Kidney epithelial cell (primary cell): ENCODE measurements around the gene SORBS1. TPM values are rescaled to one million over a fixed set of nuclear protein-coding genes. Genes with fewer than 3 reads are reported as not detected.

Experiments
- DNase-seq: peaks from one replicate; pipeline ENCODE4 v3.0.0-alpha.2; 2010; ENCODE audit warnings: low read depth
- H3K27me3 ChIP-seq: 2 replicates; pipeline ENCODE4 v1.6.0; 2011; ENCODE audit warnings: low read length; ENCODE audit not compliant: control insufficient read depth, insufficient read depth
- H3K36me3 ChIP-seq: 2 replicates; pipeline ENCODE4 v1.5.1; 2011; ENCODE audit warnings: low read length; ENCODE audit not compliant: control insufficient read depth, insufficient read depth
- H3K4me3 ChIP-seq: 2 replicates; pipeline ENCODE4 v1.5.1; 2011; ENCODE audit warnings: low read depth, mild to moderate bottlenecking, control low read depth, low read length
- CTCF ChIP-seq: IDR thresholded peaks from 2 replicates; pipeline ENCODE4 v1.5.1; 2011; ENCODE audit warnings: mild to moderate bottlenecking, moderate library complexity, low read length, control low read depth, inconsistent platforms; ENCODE audit not compliant: insufficient read depth, poor library complexity, severe bottlenecking
- total RNA-seq: library from RNA; depleted of rRNA; stranded (reverse); fragments of >200 nt; gene quantifications from 2 replicates; pipeline ENCODE4 v1.2.3, GENCODE V29; 2015

The SORBS1 gene
- total RNA-seq, 1 donor from 2014 or later, result 4.9 TPM

DNA sequence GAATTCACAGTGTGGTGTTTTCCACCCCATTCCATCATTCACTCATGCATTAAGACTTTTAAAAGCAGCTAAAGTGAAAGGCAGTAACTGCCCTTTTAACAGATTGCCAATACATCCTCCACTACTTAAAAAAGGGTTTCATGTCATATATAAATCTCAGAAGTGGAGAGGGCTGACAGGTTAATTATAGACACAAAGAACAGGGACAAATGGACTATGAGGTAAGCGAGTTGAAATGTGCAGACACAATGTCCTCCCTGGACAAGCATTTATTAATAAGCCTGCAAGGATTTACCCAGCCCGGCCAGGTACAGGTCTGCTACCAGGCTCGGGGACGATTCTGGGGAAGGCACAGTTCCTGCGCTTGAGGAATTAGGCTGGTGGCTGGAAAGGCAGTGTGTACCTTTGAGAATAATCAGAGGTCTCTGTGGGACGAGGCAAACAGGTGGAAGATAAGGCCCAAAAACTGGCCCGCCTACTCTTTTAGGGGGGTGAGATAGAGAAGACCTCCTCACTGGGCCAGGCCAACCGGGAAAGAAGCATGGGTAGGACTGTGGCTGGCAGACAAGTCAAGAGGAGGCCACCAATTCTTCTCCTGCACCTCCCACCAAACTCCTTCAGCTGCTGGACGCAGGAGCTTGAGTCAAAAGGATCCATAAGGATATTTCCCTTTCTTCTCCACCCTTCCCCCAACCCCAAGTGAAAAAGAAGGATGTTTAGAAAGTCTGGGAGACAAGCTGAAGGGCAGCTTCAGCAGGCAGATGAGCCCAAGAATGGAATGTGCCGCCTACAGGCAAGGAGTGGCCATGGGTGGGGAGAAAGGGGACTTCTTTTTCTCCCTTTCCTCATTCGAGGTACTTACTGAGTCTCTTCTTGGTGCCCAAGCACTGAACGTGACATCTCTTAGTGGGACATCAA lies 271.9 kb downstream of the SORBS1 start:
- DNase-seq, result no peak

DNA sequence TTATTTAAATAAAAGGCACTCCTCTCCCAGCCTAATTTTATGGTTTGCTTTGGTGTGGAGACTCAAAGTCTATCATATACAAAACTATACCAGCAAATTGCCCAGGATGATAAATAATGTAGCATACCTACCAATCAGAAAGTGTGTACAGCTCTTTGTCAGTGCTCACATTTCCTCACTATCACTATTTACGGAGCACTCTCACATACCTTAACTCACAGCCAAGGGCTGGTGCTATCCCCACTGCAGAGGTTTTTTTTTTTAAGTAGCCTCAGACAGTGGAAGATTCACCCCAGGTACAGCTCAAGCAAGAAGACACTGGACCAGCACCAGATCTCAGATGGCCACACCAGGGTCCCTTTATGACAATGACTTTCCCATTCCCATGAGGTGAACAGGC lies 272.9 kb downstream of the SORBS1 start:
- H3K4me3 ChIP-seq, result no peak overlapping the region
- no peak for TF ChIP-seq CTCF
- no peaks in the 10 kb centered on the region for H3K27me3 ChIP-seq

More for the DNA sequence above, 271.9 kb downstream of the SORBS1 start:
- H3K36me3 ChIP-seq, result no peaks in the 10 kb centered on the region
- H3K27me3 ChIP-seq, result no peaks in the 10 kb centered on the region
- H3K4me3 ChIP-seq, result peak overlapping the region; percentile 96
- TF ChIP-seq CTCF, result peak; percentile 19

DNA sequence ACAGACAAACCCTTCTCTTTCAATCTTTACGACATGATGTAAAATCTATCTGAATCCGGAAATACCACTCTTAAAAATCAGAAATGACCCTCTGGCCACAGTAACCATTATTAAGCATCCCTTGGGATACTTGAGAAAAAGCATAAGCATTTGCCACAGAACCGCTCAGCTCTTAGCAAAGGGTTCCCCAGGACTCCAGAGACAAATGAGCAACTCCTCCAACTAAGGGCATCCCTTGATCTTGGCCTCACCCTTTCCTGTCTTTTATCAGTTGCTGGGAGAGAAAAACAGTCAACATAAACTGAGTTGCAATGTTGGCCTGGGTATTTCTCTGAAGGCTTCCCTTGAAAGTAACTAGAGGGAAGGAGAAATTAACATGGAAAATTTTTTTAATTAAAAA lies 273.9 kb downstream of the SORBS1 start:
- H3K27me3 ChIP-seq, result no peaks in the 10 kb centered on the region
- no peak for DNase-seq
- TF ChIP-seq CTCF, result no peak
- no peak overlapping the region for H3K4me3 ChIP-seq
- no peaks in the 10 kb centered on the region for H3K36me3 ChIP-seq

More for the DNA sequence above, 272.9 kb downstream of the SORBS1 start:
- H3K36me3 ChIP-seq, result no peaks in the 10 kb centered on the region
- no peak for DNase-seq

GRCh38 chr10:95286707-95287106 lies 274.5 kb downstream of the SORBS1 start:
- no peak overlapping the region for H3K4me3 ChIP-seq
- no peaks in the 10 kb centered on the region for H3K36me3 ChIP-seq
- no peak for DNase-seq
- no peaks in the 10 kb centered on the region for H3K27me3 ChIP-seq
- TF ChIP-seq CTCF, result no peak

DNA sequence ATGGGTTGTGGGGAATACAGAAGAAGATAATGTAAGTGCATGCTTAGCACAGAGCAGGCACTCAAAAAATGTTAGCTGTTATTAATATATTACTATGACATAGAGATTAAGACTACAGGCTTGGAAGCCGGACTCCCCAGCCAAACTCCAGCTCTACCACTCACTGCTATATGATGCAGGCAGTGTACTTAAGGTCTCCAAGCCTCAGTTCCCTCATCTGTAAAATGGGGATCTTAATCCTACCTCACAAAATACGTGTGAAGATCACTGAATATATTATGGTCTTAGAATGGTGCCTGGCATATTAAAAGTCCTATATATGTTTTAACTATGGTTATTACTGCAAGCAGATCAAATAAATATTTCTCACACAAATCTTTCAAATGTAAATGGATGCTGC lies 275.6 kb downstream of the SORBS1 start:
- no peak for DNase-seq
- Histone ChIP-seq H3K27me3 (no peaks in the 10 kb centered on the region), H3K36me3 (no peaks in the 10 kb centered on the region), H3K4me3 (no peak overlapping the region)
- no peak for TF ChIP-seq CTCF
